ENCODE measurements around the gene ZNF219. TPM values are rescaled to one million over a fixed set of nuclear protein-coding genes. Genes with fewer than 3 reads are reported as not detected.

ZNF219 gene
- total and polyA plus RNA-seq, 2 experiments from 2014 or later: 49.5 to 143 TPM

DNA sequence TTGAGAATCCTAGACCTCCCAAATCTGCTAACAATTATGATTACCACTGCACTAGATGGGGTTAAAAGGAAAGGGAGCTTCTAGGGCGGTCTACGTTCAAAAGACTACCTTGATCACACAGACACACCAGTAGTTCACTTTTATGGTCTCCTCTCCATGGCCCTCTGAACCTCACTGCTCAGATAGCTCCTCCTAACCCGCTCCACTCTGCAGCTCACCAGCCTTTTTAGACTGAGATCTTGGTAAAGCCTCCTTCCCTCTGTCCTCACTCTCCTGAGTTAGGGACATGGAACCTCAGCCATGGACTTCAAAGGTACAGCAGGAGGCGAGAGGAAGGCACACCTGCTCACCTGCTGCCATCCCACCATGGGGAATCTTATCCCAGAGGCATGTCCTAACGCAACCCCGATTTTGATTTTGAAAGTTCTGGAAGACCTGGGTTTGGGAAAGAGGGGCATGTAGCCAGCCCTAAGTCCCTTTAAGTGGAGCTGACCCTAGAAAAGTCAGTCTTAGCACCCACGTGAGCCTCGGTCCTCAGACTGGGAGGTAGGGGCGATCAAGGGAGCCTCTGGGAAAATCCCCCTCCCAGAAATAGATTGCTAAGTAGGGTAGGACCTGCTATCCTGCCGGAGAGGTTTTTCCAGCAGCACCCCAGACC lies 1.3 kb downstream of the ZNF219 start:
- DNase-seq (ENCODE audit: low read depth in 1 of 2, low spot score in 1 of 2): no peak
- TF ChIP-seq, protein P1, sequence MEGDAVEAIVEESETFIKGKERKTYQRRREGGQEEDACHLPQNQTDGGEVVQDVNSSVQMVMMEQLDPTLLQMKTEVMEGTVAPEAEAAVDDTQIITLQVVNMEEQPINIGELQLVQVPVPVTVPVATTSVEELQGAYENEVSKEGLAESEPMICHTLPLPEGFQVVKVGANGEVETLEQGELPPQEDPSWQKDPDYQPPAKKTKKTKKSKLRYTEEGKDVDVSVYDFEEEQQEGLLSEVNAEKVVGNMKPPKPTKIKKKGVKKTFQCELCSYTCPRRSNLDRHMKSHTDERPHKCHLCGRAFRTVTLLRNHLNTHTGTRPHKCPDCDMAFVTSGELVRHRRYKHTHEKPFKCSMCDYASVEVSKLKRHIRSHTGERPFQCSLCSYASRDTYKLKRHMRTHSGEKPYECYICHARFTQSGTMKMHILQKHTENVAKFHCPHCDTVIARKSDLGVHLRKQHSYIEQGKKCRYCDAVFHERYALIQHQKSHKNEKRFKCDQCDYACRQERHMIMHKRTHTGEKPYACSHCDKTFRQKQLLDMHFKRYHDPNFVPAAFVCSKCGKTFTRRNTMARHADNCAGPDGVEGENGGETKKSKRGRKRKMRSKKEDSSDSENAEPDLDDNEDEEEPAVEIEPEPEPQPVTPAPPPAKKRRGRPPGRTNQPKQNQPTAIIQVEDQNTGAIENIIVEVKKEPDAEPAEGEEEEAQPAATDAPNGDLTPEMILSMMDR (IDR thresholded peaks at IDR 0.05; ENCODE audit: low read depth, low read length): no peak
- H3K36me3 ChIP-seq: peaks cover 9% of the 10 kb centered on the region
- no peaks in the 10 kb centered on the region for H3K9me3 ChIP-seq (ENCODE audit: low read depth)
- peak overlapping the region; percentile 92 for H3K27ac ChIP-seq
- H3K27me3 ChIP-seq: peaks cover 3% of the 10 kb centered on the region
- H3K4me1 ChIP-seq (ENCODE audit: low read depth): peaks cover 31% of the 10 kb centered on the region
- H3K4me3 ChIP-seq: peak overlapping the region; percentile 73

DNA sequence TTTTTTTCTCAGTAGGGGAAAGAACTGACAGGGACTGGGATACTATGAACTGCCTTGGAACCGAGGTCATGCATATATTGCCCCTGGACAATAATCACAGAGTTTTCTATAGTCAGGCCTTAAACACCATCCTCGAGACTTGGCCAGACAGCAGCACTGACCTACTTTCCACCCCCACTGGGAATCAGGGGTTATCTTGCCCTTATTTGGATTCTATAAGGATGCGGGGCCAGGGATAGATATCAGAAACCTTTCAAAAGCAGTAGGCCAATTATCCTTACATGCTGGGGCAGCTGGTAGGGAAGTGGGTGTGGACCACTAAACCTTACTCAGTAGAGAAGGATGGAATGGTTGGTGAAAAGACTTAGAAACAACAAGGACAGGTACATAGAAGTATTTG lies 2.0 kb downstream of the ZNF219 start:
- DNase-seq (ENCODE audit: low read depth in 1 of 2, low spot score in 1 of 2): no peak
- Histone ChIP-seq H3K4me3 (no peak overlapping the region), H3K4me1 (ENCODE audit: low read depth) (peaks cover 28% of the 10 kb centered on the region), H3K9me3 (ENCODE audit: low read depth) (no peaks in the 10 kb centered on the region), H3K36me3 (peaks cover 16% of the 10 kb centered on the region), H3K27ac (peak overlapping the region; percentile 92), H3K27me3 (peaks cover 3% of the 10 kb centered on the region)
- TF ChIP-seq, protein P1 (IDR thresholded peaks at IDR 0.05; ENCODE audit: low read depth, low read length): no peak

DNA sequence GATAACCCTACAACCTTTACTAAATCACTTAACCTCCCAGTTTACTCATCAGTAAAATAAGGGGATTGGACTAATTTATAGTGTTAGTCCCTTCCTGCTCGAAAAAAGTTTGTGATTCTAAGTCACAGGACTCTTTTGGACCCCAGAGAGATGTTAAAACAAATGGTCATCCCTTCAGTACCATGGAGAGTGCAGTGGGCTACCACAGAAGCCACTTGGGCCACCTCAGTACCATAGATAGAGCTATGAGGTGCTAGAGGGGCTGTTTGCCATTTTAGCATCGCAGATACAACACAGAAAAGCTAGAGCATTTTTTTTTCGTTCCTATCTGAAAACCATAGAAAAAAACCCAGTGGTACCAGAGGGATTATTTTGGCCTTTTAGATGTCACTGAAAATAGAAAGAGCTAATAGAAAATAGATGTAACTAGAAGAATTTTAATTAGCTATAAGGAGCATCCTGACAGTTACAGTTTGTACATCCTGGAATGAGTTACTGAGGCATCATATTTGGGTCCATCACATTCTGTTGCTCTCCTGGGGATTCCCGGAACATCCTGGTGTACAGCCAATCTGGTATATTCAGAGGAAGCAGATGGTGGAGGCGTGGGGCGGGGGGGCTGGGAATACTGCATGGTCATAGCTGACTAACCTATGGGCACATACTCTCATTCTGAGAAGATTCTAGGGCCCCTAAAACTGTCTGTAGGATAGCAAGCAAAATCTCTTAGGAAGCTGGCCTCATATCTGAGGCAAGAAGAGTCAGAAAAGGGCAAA lies 2.8 kb downstream of the ZNF219 start:
- Histone ChIP-seq H3K4me1 (ENCODE audit: low read depth) (peaks cover 28% of the 10 kb centered on the region), H3K9me3 (ENCODE audit: low read depth) (no peaks in the 10 kb centered on the region), H3K36me3 (peaks cover 24% of the 10 kb centered on the region), H3K27ac (peak overlapping the region; percentile 92), H3K27me3 (peaks cover 3% of the 10 kb centered on the region), H3K4me3 (no peak overlapping the region)
- DNase-seq (ENCODE audit: low read depth in 1 of 2, low spot score in 1 of 2): peak in 1 of 2 donors; percentile 25
- TF ChIP-seq, protein P1 (IDR thresholded peaks at IDR 0.05; ENCODE audit: low read depth, low read length): no peak

DNA sequence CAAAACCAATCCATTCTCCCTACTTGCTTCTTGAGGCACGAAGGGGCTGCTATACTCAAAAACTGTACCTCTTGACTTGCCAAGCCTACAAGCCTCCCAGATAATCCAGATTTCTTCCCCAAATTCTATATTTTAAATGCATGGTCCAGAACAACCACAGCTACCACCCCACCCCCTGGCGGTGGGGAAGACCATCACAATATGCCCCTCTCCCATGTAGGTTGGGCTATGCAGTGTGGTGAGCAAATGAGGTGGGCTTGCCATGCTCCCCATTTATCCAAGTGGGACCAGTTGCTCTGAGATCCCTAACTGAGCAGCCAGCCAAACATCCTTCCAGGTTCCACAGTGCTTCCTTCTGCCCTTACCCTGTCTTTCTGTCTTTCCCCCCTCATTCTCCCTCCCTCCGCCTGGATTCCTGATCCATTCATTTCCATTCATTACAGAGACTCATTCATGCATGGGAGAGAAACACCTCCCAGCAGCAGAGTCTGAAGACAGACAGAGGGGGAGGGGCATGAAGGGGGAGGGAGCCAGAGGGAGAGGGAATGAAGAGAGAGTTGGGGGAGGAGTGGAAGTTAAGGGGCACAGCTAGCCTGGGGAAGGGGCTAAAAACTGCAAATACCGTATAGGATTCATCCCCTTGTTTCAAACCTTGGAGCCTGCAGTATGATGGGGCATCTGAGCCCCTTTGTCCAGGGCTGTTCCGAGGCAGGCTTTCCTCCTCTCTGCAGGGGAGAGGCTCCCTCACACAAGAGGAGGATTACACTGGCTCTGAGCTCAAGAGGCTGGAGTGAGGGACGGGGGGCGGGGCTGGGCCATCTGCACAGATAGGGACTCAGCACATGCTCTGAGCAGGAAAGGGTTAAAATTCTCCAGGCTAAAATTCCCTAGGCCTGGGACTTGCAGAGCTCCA lies 4.4 kb downstream of the ZNF219 start:
- H3K9me3 ChIP-seq (ENCODE audit: low read depth): no peaks in the 10 kb centered on the region
- H3K27me3 ChIP-seq: peaks cover 3% of the 10 kb centered on the region
- DNase-seq (ENCODE audit: low read depth in 1 of 2, low spot score in 1 of 2): peak; percentile 16 to 75
- H3K4me1 ChIP-seq (ENCODE audit: low read depth): peaks cover 23% of the 10 kb centered on the region
- peak overlapping the region; percentile 20 for H3K27ac ChIP-seq
- H3K4me3 ChIP-seq: no peak overlapping the region
- TF ChIP-seq, protein P1 (IDR thresholded peaks at IDR 0.05; ENCODE audit: low read depth, low read length): peak; percentile 43
- peaks cover 40% of the 10 kb centered on the region for H3K36me3 ChIP-seq

DNA sequence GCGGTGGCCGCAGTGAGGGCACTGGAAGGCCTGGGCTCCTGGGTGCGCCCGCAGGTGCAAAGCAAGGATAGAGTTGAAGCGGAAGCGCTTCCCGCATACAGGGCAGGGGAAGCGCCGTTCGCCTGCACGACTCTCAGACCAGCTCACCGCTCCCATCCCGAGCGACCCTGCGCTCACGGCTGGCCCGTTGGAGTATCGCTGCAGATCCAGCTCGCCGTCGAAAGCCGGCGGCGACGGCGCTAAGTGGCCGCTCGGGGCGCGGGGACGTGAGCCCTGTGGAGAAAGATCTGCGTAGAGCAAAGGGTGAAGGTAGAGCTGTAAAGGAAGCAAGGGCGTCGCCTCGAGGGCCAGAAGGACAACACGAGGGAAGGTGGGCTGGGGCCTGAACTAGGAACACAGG lies 5.4 kb downstream of the ZNF219 start:
- no peak for DNase-seq (ENCODE audit: low read depth in 1 of 2, low spot score in 1 of 2)
- TF ChIP-seq, protein P1 (IDR thresholded peaks at IDR 0.05; ENCODE audit: low read depth, low read length): no peak
- Histone ChIP-seq H3K27ac (no peak overlapping the region), H3K4me1 (ENCODE audit: low read depth) (peaks cover 23% of the 10 kb centered on the region), H3K27me3 (peaks cover 3% of the 10 kb centered on the region), H3K4me3 (no peak overlapping the region), H3K9me3 (ENCODE audit: low read depth) (no peaks in the 10 kb centered on the region), H3K36me3 (peaks cover 42% of the 10 kb centered on the region)

Measured in cardiac muscle cell (in vitro differentiated cells and primary cell).